ENCODE measurements around the gene ASTN2.

ASTN2 gene

GRCh38 chr9:116749176-116749575 is 665.7 kb downstream of the ASTN2 start:
- DNase-seq (ENCODE audit: low read depth): no peak

- DNase-seq (ENCODE audit: low read depth): no peak
Observed at GRCh38 chr9:116741742-116742141, 673.1 kb downstream of the ASTN2 start.

- no peak for DNase-seq (ENCODE audit: low read depth)
Observed at GRCh38 chr9:116741086-116741740, 673.6 kb downstream of the ASTN2 start.

GRCh38 chr9:116737152-116737546 is 677.7 kb downstream of the ASTN2 start:
- peak; percentile 32 for DNase-seq (ENCODE audit: low read depth)

- DNase-seq (ENCODE audit: low read depth): no peak
Observed at GRCh38 chr9:116736399-116737151, 678.3 kb downstream of the ASTN2 start.

GRCh38 chr9:116733010-116733641 is 681.7 kb downstream of the ASTN2 start:
- no peak for DNase-seq (ENCODE audit: low read depth)

GRCh38 chr9:116726602-116727001 is 688.3 kb downstream of the ASTN2 start:
- no peak for DNase-seq (ENCODE audit: low read depth)

- DNase-seq (ENCODE audit: low read depth): no peak
Observed at GRCh38 chr9:116724123-116724522, 690.7 kb downstream of the ASTN2 start.

GRCh38 chr9:116721944-116722343 is 692.9 kb downstream of the ASTN2 start:
- DNase-seq (ENCODE audit: low read depth): no peak

GRCh38 chr9:116721411-116721810 is 693.4 kb downstream of the ASTN2 start:
- DNase-seq (ENCODE audit: low read depth): no peak

- DNase-seq (ENCODE audit: low read depth): no peak
Observed at GRCh38 chr9:116720111-116720510, 694.7 kb downstream of the ASTN2 start.

- DNase-seq (ENCODE audit: low read depth): no peak
Observed at GRCh38 chr9:116718111-116718510, 696.7 kb downstream of the ASTN2 start.

- DNase-seq (ENCODE audit: low read depth): no peak
Observed at GRCh38 chr9:116717150-116717549, 697.7 kb downstream of the ASTN2 start.

- DNase-seq (ENCODE audit: low read depth): no peak
Observed at GRCh38 chr9:116716438-116716837, 698.4 kb downstream of the ASTN2 start.

GRCh38 chr9:116715751-116716150 is 699.1 kb downstream of the ASTN2 start:
- DNase-seq (ENCODE audit: low read depth): no peak

- DNase-seq (ENCODE audit: low read depth): no peak
Observed at GRCh38 chr9:116713271-116713670, 701.6 kb downstream of the ASTN2 start.

- DNase-seq (ENCODE audit: low read depth): no peak
Observed at GRCh38 chr9:116712781-116713180, 702.1 kb downstream of the ASTN2 start.

- DNase-seq (ENCODE audit: low read depth): no peak
Observed at GRCh38 chr9:116706310-116707290, 708.3 kb downstream of the ASTN2 start.

- no peak for DNase-seq (ENCODE audit: low read depth)
Observed at GRCh38 chr9:116705531-116705930, 709.3 kb downstream of the ASTN2 start.

GRCh38 chr9:116704470-116704869 is 710.4 kb downstream of the ASTN2 start:
- no peak for DNase-seq (ENCODE audit: low read depth)

GRCh38 chr9:116703634-116704033 is 711.2 kb downstream of the ASTN2 start:
- DNase-seq (ENCODE audit: low read depth): no peak

Measured in stimulated activated CD8-positive, alpha-beta memory T cell treated with anti-CD3 and anti-CD28 coated beads, Interleukin-7, amount 100 ng/mL, for 24 hours (primary cell).